ENCODE results near the gene ROS1. TPM values are rescaled to one million over a fixed set of nuclear protein-coding genes. Genes with fewer than 3 reads are reported as not detected.
"Not testable (repeated sequence)": the region's sequence is repeated elsewhere in the genome, so short reads cannot be mapped to it uniquely, and the experiment has no call there.

ROS1 gene
- total RNA-seq, 1 donor from 2014 or later = 0.14 TPM

- peak overlapping the region; percentile 49 for H3K27ac Mint-ChIP-seq
- H3K9me3 Mint-ChIP-seq (ENCODE audit: low read depth) = peaks cover 17% of the 10 kb centered on the region
- H3K4me3 Mint-ChIP-seq (ENCODE audit: low read depth) = no peak overlapping the region
- H3K36me3 Mint-ChIP-seq (ENCODE audit: insufficient read depth) = peaks cover 1% of the 10 kb centered on the region
- H3K27me3 Mint-ChIP-seq = no peaks in the 10 kb centered on the region
- peaks cover 28% of the 10 kb centered on the region for H3K4me1 Mint-ChIP-seq (ENCODE audit: low read depth)
- DNase-seq (ENCODE audit: low spot score, unreplicated experiment) = no peak
- TF ChIP-seq CTCF (IDR thresholded peaks at IDR 0.05; ENCODE audit: unreplicated experiment) = no peak
These were observed 44.0 kb downstream of the ROS1 start for GRCh38 chr6:117381749-117382148.

GRCh38 chr6:117380298-117380697 is 45.4 kb downstream of the ROS1 start:
- Mint-ChIP-seq H3K9me3 (ENCODE audit: low read depth) (peaks cover 12% of the 10 kb centered on the region), H3K36me3 (ENCODE audit: insufficient read depth) (peaks cover 1% of the 10 kb centered on the region), H3K27me3 (no peaks in the 10 kb centered on the region), H3K4me3 (ENCODE audit: low read depth) (no peak overlapping the region), H3K27ac (no peak overlapping the region), H3K4me1 (ENCODE audit: low read depth) (peaks cover 17% of the 10 kb centered on the region)
- no peak for DNase-seq (ENCODE audit: low spot score, unreplicated experiment)
- no peak for TF ChIP-seq CTCF (IDR thresholded peaks at IDR 0.05; ENCODE audit: unreplicated experiment)

GRCh38 chr6:117375446-117375845 is 50.3 kb downstream of the ROS1 start:
- Mint-ChIP-seq H3K4me3 (ENCODE audit: low read depth) (no peak overlapping the region), H3K27ac (no peak overlapping the region), H3K4me1 (ENCODE audit: low read depth) (peaks cover 7% of the 10 kb centered on the region), H3K9me3 (ENCODE audit: low read depth) (peaks cover 19% of the 10 kb centered on the region), H3K27me3 (no peaks in the 10 kb centered on the region), H3K36me3 (ENCODE audit: insufficient read depth) (peaks cover 4% of the 10 kb centered on the region)
- TF ChIP-seq CTCF (IDR thresholded peaks at IDR 0.05; ENCODE audit: unreplicated experiment) = no peak
- no peak for DNase-seq (ENCODE audit: low spot score, unreplicated experiment)

GRCh38 chr6:117373211-117373813 is 52.4 kb downstream of the ROS1 start:
- no peak overlapping the region for H3K4me3 Mint-ChIP-seq (ENCODE audit: low read depth)

GRCh38 chr6:117372289-117372688 is 53.5 kb downstream of the ROS1 start:
- H3K36me3 Mint-ChIP-seq (ENCODE audit: insufficient read depth); DNase-seq (ENCODE audit: low spot score, unreplicated experiment); H3K4me1 Mint-ChIP-seq (ENCODE audit: low read depth); H3K27me3 Mint-ChIP-seq; H3K4me3 Mint-ChIP-seq (ENCODE audit: low read depth); H3K27ac Mint-ChIP-seq: not testable (repeated sequence)
- H3K9me3 Mint-ChIP-seq (ENCODE audit: low read depth) = peaks cover 11% of the 10 kb centered on the region

More at GRCh38 chr6:117373211-117373813, 52.4 kb downstream of the ROS1 start:
- peaks cover 19% of the 10 kb centered on the region for H3K9me3 Mint-ChIP-seq (ENCODE audit: low read depth)
- TF ChIP-seq CTCF (IDR thresholded peaks at IDR 0.05; ENCODE audit: unreplicated experiment) = no peak
- no peak overlapping the region for H3K27ac Mint-ChIP-seq
- no peaks in the 10 kb centered on the region for H3K27me3 Mint-ChIP-seq
- peaks cover under 1% of the 10 kb centered on the region for H3K4me1 Mint-ChIP-seq (ENCODE audit: low read depth)
- H3K36me3 Mint-ChIP-seq (ENCODE audit: insufficient read depth) = peaks cover 4% of the 10 kb centered on the region
- DNase-seq (ENCODE audit: low spot score, unreplicated experiment) = no peak

- peaks cover 3% of the 10 kb centered on the region for H3K36me3 Mint-ChIP-seq (ENCODE audit: insufficient read depth)
- TF ChIP-seq CTCF (IDR thresholded peaks at IDR 0.05; ENCODE audit: unreplicated experiment) = no peak
- peaks cover 11% of the 10 kb centered on the region for H3K4me1 Mint-ChIP-seq (ENCODE audit: low read depth)
- no peak overlapping the region for H3K27ac Mint-ChIP-seq
- H3K27me3 Mint-ChIP-seq = no peaks in the 10 kb centered on the region
- DNase-seq (ENCODE audit: low spot score, unreplicated experiment) = no peak
- H3K4me3 Mint-ChIP-seq (ENCODE audit: low read depth) = no peak overlapping the region
- peaks cover 11% of the 10 kb centered on the region for H3K9me3 Mint-ChIP-seq (ENCODE audit: low read depth)
These were observed 54.2 kb downstream of the ROS1 start for GRCh38 chr6:117371492-117371891.
